ENCODE measurements around the gene RABEP1.

- TF ChIP-seq FOXK2 (IDR thresholded peaks at IDR 0.05) (no peak), FOXA1 (IDR thresholded peaks at IDR 0.05) (no peak), SUZ12 (IDR thresholded peaks at IDR 0.05) (no peak), ELF4 (IDR thresholded peaks at IDR 0.05) (no peak), CTBP1 (IDR thresholded peaks at IDR 0.05; ENCODE audit: borderline replicate concordance) (no peak), SP1 (IDR thresholded peaks at IDR 0.05) (no peak), HDGF (IDR thresholded peaks at IDR 0.05; ENCODE audit: borderline replicate concordance) (no peak), FOXM1 (IDR thresholded peaks at IDR 0.05; ENCODE audit: borderline replicate concordance) (no peak), NFRKB (IDR thresholded peaks at IDR 0.05) (no peak)
Measured at GRCh38 chr17:5283571-5284315, 1.7 kb downstream of the RABEP1 start.
